Activated CD4-positive, alpha-beta T cell treated with anti-CD3 and anti-CD28 coated beads, Interleukin-10, Interleukin-2, amounts not matched to agents 100 ng/mL and 50 ng/mL, durations not matched to agents 16 hours and 8 hours (primary cell): ENCODE data around the gene MED20.

Experiments used
- DNase-seq: peaks from one replicate; pipeline ENCODE4 v3.0.0-alpha.2; 2020

Gene MED20

GRCh38 chr6:41901882-41902519, 18.9 kb downstream of the MED20 start:
- peak; percentile 57 for DNase-seq

GRCh38 chr6:41900861-41901260, 20.1 kb downstream of the MED20 start:
- no peak for DNase-seq

- no peak for DNase-seq
These were observed 24.7 kb downstream of the MED20 start for GRCh38 chr6:41896281-41896680.

- peak; percentile 91 for DNase-seq
These were observed 25.4 kb downstream of the MED20 start, which contains the start of gene USP49 for GRCh38 chr6:41895300-41896233. TSS of gene USP49 (minus strand) at chr6:41895375. CDS start at chr6:41806983, 88,392 bp downstream.

- peak; percentile 14 for DNase-seq
These were observed 26.3 kb downstream of the MED20 start for GRCh38 chr6:41894366-41895299.

- DNase-seq: no peak
These were observed 27.9 kb downstream of the MED20 start for GRCh38 chr6:41892921-41893564.

- DNase-seq: no peak
These were observed 33.6 kb downstream of the MED20 start for GRCh38 chr6:41887331-41887751.

- no peak for DNase-seq
These were observed 35.0 kb downstream of the MED20 start for GRCh38 chr6:41885930-41886329.

- DNase-seq: no peak
These were observed 36.0 kb downstream of the MED20 start for GRCh38 chr6:41884957-41885356.

- no peak for DNase-seq
These were observed 39.4 kb downstream of the MED20 start for GRCh38 chr6:41881506-41881905.

GRCh38 chr6:41878961-41879405, 42.0 kb downstream of the MED20 start:
- DNase-seq: no peak

GRCh38 chr6:41878246-41878645, 42.7 kb downstream of the MED20 start:
- DNase-seq: no peak

GRCh38 chr6:41877051-41877680, 43.8 kb downstream of the MED20 start:
- DNase-seq: no peak

- no peak for DNase-seq
These were observed 46.2 kb downstream of the MED20 start for GRCh38 chr6:41874741-41875140.

- DNase-seq: no peak
These were observed 48.8 kb downstream of the MED20 start for GRCh38 chr6:41872147-41872546.

- no peak for DNase-seq
These were observed 49.2 kb downstream of the MED20 start for GRCh38 chr6:41871691-41872090.

- DNase-seq: no peak
These were observed 61.6 kb downstream of the MED20 start for GRCh38 chr6:41859356-41859755.

- DNase-seq: no peak
These were observed 62.2 kb downstream of the MED20 start for GRCh38 chr6:41858703-41859102.
